Measurements from ENCODE around the gene AHNAK.

The AHNAK gene

GRCh38 chr11:62435846-62436660 is 110.6 kb downstream of the AHNAK start:
- TF ChIP-seq ZNF621 (tag by site-specific recombination; IDR thresholded peaks at IDR 0.05) = no peak
- TF ChIP-seq SCRT2 (tag by site-specific recombination; IDR thresholded peaks at IDR 0.05) = peak; percentile 73
- peak; percentile 61 for TF ChIP-seq SCRT1 (tag by site-specific recombination; IDR thresholded peaks at IDR 0.05; ENCODE audit: borderline replicate concordance)
- ChIA-PET POLR2A (interaction anchor here (1.0 kb wide), 1 partner anchor 155 kb away, joined by 3 read pairs; the partner anchor contains the start of gene TUT1), CTCF (interaction anchor here (0.6 to 2.0 kb wide), 3 partner anchors 41 to 107 kb away, joined by 3 to 8 read pairs (median 7); no protein-coding TSS in a partner anchor)
- Histone ChIP-seq H3K4me3 (ENCODE audit: low read depth, low read length) (no peak overlapping the region), H3K4me1 (ENCODE audit: control insufficient read depth, insufficient read depth, low read length) (no peaks in the 10 kb centered on the region), H3K36me3 (ENCODE audit: control insufficient read depth in 2 of 2, insufficient read depth in 1 of 2, low read length in 2 of 2) (no peaks in the 10 kb centered on the region), H3K27ac (ENCODE audit: extremely low read depth, low read depth, low read length) (no peak overlapping the region), H3K9me3 (ENCODE audit: control insufficient read depth, insufficient read depth, low read depth, low read length) (no peaks in the 10 kb centered on the region)

- ChIA-PET CTCF (interaction anchor here (0.5 to 2.0 kb wide), 4 partner anchors 8 to 637 kb away, joined by 3 to 8 read pairs (median 6); partner anchors contain the start of gene INTS5), POLR2A (interaction anchor here (0.6 kb wide), 1 partner anchor 24 kb away, joined by 4 read pairs; no protein-coding TSS in a partner anchor)
- Histone ChIP-seq H3K4me1 (ENCODE audit: control insufficient read depth, insufficient read depth, low read length) (no peaks in the 10 kb centered on the region), H3K27ac (ENCODE audit: extremely low read depth, low read depth, low read length) (no peak overlapping the region), H3K36me3 (ENCODE audit: control insufficient read depth in 2 of 2, insufficient read depth in 1 of 2, low read length in 2 of 2) (no peaks in the 10 kb centered on the region), H3K9me3 (ENCODE audit: control insufficient read depth, insufficient read depth, low read depth, low read length) (no peaks in the 10 kb centered on the region), H3K4me3 (ENCODE audit: low read depth, low read length) (no peak overlapping the region)
- no peak for TF ChIP-seq ZBTB11 (tag by site-specific recombination; conservative IDR thresholded peaks at IDR 0.05; ENCODE audit: low read depth)
- no peak for TF ChIP-seq BCL6B (tag by site-specific recombination; IDR thresholded peaks at IDR 0.05)
- TF ChIP-seq ZNF221 (tag by site-specific recombination; IDR thresholded peaks at IDR 0.05; ENCODE audit: borderline replicate concordance) = no peak
- TF ChIP-seq TRIM28 (IDR thresholded peaks at IDR 0.05; ENCODE audit: borderline replicate concordance, low read length) = no peak
- no peak for TF ChIP-seq ZNF121 (tag by site-specific recombination; IDR thresholded peaks at IDR 0.05)
- no peak for TF ChIP-seq ZNF580 (tag by site-specific recombination; IDR thresholded peaks at IDR 0.05)
- TF ChIP-seq HOXA7 (CRISPR knock-in tag; IDR thresholded peaks at IDR 0.05; ENCODE audit: borderline replicate concordance) = no peak
These were observed 112.7 kb downstream of the AHNAK start for GRCh38 chr11:62433904-62434276.

GRCh38 chr11:62433141-62433903 is 113.3 kb downstream of the AHNAK start:
- ChIA-PET POLR2A (interaction anchor here (0.6 kb wide), 2 partner anchors 25 to 40 kb away, joined by 4 to 6 read pairs; no protein-coding TSS in a partner anchor), CTCF (interaction anchor here (0.5 to 2.0 kb wide), 3 partner anchors 9 to 220 kb away, joined by 5 to 8 read pairs (median 7); partner anchors contain the start of gene INTS5)
- Histone ChIP-seq H3K4me1 (ENCODE audit: control insufficient read depth, insufficient read depth, low read length) (no peaks in the 10 kb centered on the region), H3K4me3 (ENCODE audit: low read depth, low read length) (no peak overlapping the region), H3K9me3 (ENCODE audit: control insufficient read depth, insufficient read depth, low read depth, low read length) (no peaks in the 10 kb centered on the region), H3K27ac (ENCODE audit: extremely low read depth, low read depth, low read length) (no peak overlapping the region), H3K36me3 (ENCODE audit: control insufficient read depth in 2 of 2, insufficient read depth in 1 of 2, low read length in 2 of 2) (no peaks in the 10 kb centered on the region)
- TF ChIP-seq KLF10 (tag by site-specific recombination; IDR thresholded peaks at IDR 0.05) (no peak), ZNF664 (tag by site-specific recombination; IDR thresholded peaks at IDR 0.05) (no peak), ZNF335 (tag by site-specific recombination; conservative IDR thresholded peaks at IDR 0.05) (peak; percentile 44), ZBTB44 (tag by site-specific recombination; IDR thresholded peaks at IDR 0.05) (0 out of 2 replicates have a peak, but pooled peaks have one; percentile 23), SP7 (tag by site-specific recombination; IDR thresholded peaks at IDR 0.05) (peak; percentile 74), PRDM1 (tag by site-specific recombination; IDR thresholded peaks at IDR 0.05) (peak; percentile 30; the same call in 1 of the 2 replicates), ZNF362 (tag by site-specific recombination; IDR thresholded peaks at IDR 0.05) (peak; percentile 87; the same call in 1 of the 2 replicates), ZNF623 (tag by site-specific recombination; IDR thresholded peaks at IDR 0.05) (no peak), ZIC2 (tag by site-specific recombination; IDR thresholded peaks at IDR 0.05) (peak; percentile 13; the same call in 1 of the 2 replicates), ZNF324 (tag by site-specific recombination; IDR thresholded peaks at IDR 0.05) (0 out of 2 replicates have a peak, but pooled peaks have one; percentile 28), ZNF2 (tag by site-specific recombination; IDR thresholded peaks at IDR 0.05) (no peak)

Measured in HEK293 (cell line).